HTERT RPE-1 (cell line): ENCODE results near the gene EGFL7.

Experiments
- in situ Hi-C: fragments of 300-500 bp; cut with MboI; formaldehyde crosslinking; loops from 4 replicates; pipeline ENCODE4 v1.14.3; 2020; ENCODE audit warnings: low sequenced_read_pairs

Gene EGFL7

DNA sequence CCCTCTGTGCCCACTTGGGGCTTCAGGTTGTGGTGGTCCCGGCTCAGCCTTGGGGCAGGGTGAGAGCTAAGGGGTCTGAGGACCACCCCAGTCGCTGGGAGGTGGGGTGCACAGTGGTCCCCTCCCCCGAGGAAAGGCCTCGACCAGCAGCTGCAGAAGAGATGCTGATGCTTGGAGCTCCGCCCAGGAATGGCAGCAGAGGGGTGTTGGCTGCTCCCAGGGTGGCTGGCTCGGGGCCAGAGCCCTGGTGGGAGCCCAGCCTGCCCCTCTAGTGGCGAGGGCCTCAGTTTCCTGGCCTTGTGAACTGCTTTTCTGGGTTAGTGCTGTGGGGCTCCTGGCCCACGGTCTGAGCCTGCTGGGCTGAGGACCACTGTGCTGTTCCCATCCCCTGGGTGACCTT is 50.8 kb downstream of the EGFL7 start:
- in situ Hi-C loops, result no loop called here

DNA sequence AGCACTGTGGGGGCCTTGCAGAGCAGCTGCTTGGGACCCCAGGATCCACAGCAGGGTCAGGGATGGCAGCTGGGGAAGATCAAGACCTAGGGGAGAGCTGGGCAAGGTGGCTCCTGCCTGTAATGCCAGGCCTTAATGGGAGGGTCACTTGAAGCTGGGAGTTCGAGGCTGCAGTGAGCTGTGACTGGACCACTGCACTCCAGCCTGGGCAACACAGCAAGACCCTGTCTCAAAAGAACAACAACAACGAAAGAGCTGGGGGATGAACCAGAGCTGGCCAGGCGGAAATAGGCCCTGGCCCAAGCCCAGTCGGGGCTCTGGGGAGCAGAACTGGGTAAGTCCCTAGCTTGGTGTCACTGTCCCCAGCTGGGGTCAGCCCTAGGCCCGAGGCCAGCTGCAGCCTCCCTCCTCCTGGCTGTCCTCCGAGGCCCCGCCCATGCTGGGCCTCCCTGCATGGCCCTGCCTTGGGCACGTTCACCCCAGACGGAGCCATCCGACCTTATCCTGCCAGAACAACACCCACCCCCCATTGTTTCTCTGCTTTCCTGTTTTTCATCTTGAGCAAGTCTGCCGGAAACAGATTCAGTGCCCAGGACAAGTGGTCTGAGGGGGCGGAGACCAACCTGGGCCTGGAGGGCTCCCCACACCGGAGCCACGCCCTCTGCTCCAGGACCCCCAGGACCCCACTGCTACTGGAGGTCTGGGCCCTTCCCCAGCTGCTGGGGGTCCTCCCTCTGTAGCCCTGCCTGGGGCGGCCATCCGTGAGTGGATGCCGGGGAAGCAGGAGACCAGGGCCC is 51.6 kb downstream of the EGFL7 start:
- in situ Hi-C loops, result no loop called here

DNA sequence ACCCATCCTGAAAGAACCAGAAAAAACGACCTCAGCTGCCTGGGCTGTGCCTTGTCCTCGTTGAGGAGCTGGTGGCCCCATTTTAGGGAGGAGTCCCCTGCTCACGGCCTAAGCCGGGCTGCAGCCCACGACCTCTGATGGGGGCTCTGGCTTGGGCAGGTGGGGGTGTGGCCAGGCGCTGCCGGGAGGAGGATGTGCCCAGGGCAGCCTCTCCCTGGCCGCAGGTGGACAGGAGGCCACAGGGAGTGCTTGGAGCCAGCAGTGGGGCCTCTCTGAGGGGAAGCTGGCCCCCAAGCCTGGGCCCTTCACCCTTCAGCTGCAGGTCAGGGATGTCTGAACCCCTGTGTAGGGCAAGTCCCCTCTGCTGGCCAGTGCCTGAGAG is 52.2 kb downstream of the EGFL7 start:
- in situ Hi-C loops, result no loop called here

DNA sequence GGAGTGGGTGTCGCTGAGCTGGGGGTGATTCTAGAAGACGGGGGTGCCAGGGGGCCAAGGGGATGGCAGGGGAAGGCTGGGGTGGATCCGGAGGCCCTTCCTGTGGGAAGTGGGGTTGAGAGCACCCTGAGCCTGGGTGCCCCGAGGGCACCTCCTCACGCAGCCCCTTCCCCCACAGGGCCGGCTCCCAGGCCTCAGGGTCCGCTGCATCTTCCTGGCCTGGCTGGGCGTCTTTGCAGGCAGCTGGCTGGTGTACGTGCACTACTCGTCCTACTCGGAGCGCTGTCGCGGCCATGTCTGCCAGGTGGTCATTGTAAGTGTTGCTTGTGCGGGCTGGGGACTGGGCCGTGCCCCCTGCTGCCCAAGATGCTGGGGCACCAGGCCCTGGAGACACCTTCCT is 54.7 kb downstream of the EGFL7 start:
- in situ Hi-C loops, result no loop called here

DNA sequence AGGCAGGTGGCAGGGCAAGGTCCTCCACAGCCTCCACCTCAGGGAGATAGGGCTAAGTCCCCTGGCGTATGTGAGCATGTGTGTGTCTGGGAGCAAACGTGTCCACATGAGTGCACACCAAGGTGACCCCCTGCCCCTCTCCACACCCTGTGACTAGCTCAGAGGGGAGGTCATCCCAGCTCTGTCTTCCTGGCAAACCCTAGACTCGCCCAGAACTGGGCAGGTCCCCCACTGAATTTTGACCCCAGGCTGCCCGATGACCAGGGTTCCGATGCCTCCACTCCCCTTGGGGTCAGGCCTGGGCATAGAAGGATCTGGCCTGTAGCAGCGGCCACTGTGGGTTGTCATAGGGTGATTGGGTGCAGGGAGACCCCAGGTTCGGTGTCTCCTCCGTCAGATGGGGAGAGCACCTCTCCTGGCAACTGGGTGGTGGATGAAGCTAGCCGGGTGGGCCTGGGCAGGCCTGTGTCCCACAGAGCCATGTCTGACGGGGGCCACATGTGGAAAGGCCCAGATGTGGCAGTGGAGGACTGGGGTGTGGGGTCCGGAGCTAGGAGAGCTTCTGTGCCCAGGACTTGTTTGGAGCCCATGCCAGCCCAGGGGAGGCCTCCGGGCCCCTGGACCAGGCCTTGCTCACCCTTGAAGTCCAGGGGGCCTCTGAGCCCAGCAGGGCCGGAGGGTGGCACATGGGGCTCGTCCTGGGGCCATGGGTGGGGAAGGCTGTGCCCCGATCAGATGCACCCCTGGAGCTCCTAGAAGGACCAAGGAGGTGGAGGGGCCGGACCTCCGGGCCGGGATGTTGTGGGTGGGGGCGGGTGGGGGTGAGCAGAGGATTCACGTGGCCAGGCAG is 55.9 kb downstream of the EGFL7 start:
- in situ Hi-C loops, result no loop called here

DNA sequence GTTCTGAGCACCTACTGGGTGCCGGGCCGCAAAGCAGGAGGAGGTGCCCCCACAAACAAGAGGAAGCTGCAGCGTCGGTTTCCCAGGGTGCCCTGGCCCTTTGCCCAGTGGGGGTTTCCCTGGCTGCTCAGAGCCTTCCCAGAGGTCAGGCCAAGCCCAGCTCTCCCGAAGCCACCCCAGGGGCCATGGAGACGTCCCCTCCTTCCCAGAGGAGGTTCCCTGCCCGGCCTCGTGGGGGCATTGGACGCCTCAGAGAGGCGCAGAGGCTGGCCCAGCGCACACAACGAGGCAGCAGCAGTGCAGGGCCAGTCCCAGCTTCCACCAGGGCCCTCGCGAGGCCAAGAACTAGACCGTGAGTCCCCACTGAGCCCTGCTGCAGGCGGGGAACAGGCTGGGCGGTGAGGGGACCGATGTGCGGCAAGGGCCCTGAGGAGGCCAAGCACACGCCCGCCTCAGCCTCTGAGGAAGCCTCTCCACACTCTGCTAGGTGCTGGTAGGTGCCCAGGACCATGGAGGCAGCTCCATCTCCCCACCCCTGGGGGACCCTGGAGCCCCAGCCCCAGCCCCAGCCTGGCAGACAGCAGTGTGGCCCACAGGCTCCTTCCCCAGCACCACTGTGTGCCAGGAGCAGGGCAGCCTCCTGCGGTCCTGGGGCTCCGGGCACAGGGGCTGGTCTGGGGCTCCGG is 56.6 kb downstream of the EGFL7 start:
- in situ Hi-C loops, result no loop called here

DNA sequence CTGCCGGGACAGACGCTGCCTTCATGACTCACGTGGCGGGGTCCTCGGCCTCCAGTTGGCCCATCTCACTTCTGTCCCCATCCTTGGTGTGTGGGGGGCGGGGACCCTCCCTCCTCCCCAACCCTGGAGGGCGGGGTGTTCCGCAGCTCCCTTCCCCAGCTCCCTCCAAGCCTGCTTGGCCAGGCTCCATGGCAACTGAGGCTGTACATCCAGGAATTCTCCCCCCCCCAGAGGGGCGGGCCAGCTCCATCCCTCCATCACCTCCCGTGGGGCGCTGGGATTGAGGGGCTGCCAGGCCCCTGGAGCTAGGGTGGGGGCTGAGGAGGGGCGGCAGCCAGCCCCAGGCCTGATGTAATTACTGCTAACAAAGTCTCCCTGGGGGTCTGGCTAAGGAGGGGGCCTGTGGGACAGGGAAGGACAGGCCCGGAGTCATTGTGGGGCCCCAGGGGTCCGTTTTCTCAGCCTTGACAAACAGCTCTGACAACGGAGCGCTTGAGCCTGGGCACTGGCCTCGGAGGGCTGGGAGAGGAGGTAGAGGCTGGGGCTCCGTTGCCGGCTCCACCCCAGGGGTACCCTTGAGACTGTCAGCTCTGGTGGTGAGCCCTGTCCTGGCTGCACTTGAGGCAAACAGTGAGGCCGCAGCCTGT is 57.7 kb downstream of the EGFL7 start:
- in situ Hi-C loops, result no loop called here

DNA sequence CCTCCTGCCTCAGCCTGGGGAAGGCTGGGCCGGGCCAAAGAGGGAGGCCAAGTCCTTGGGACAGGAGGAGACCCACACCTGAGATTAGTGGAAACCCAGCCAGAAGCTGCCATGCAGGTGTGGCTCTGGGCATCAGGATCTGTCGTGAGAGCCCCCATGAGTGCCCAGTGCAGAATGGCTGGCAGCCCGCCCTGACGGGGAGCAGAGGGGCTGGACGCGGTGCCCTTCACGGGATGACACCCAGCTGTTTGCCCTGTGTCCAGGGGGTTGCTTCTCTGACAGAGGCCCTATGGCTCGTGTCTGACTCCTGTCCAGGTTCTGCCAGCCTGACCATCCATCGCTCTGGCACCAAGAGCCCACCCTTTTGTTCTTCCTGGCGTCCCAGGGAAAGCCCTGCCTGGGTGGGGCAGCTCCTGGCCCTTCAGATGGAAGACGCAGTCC is 58.2 kb downstream of the EGFL7 start:
- in situ Hi-C loops, result no loop called here

DNA sequence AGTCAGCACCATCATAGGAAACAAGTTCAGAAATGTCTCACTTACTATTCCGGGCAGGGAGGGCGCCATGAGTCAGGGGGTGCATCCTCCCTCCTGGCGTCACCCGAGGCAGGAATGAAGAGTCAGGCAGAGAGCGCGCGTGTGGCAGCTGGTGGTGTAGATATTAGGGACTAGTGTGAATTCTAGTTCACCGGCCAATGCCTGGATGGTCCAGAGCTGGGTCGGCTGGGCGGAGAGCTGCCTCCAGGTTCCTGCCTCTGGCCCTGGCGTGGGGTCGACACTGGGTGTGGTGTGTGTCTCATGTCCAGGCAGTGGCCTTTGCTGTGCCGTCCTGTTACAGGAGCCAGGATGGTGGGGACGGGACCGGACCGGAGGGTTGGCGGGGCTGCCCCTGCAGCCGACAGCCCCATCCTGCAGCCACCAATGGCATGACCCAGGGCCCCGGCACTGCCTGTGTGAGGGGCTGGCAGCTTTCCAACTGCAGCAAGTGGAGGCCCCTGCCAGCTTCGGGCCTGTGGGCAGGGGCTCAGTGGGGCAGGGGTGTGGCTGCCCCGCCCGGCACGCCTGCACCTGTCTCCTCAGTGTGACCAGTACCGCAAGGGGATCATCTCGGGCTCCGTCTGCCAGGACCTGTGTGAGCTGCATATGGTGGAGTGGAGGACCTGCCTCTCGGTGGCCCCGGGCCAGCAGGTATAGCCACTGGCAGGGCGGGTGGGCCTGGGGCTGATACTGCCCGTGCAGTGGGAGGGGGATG is 58.8 kb downstream of the EGFL7 start:
- in situ Hi-C loops, result no loop called here
